Prostate gland (tissue), 2 donors: Measurements from ENCODE around the gene CCDC14. TPM values are rescaled to one million over a fixed set of nuclear protein-coding genes. Genes with fewer than 3 reads are reported as not detected.

Source experiments
- DNase-seq: peaks from one replicate; pipeline ENCODE4 v3.0.0-alpha.2; 2019; ENCODE audit warnings: low spot score
- H3K27ac ChIP-seq, 2 donors: fragments of 200-600 bp; sonication (generic); 2 replicates each; pipeline ENCODE4 v1.5.1; 2017 to 2019
- H3K27me3 ChIP-seq: fragments of 200-600 bp; sonication (generic); replicated peaks from 2 replicates; pipeline ENCODE4 v1.5.1; 2019; ENCODE audit not compliant: insufficient read depth
- H3K36me3 ChIP-seq, 2 donors: fragments of 200-600 bp; sonication (generic); 1 replicate in 1 of 2; 2 replicates in 1 of 2; pipeline versions ENCODE4 v1.5.1 to v1.8.1; 2017 to 2019
- H3K4me1 ChIP-seq: fragments of 200-600 bp; sonication (generic); replicated peaks from 2 replicates; pipeline ENCODE4 v1.5.1; 2019
- H3K4me3 ChIP-seq, 2 donors: fragments of 200-600 bp; sonication (generic); 2 replicates each; pipeline ENCODE4 v1.5.1; 2017 to 2019
- H3K9me3 ChIP-seq: fragments of 200-600 bp; sonication (generic); 2 replicates; pipeline ENCODE4 v1.5.1; 2017
- CTCF ChIP-seq, 4 experiments: fragments of 200-600 bp in 2 of 4; fragments of 450-650 bp in 2 of 4; sonication (generic) in 2 of 4; IDR thresholded peaks; 1 replicate in 3 of 4; 2 replicates in 1 of 4; pipeline ENCODE4 v1.5.1; 2016 to 2019; ENCODE audit warnings: antibody characterized with exemption in 4 of 4, mild to moderate bottlenecking in 2 of 4, moderate library complexity in 2 of 4
- POLR2A ChIP-seq: fragments of 450-650 bp; IDR thresholded peaks from one replicate; pipeline ENCODE4 v1.6.1; 2016; ENCODE audit warnings: antibody characterized with exemption, mild to moderate bottlenecking
- POLR2AphosphoS5 ChIP-seq: sonication (generic); formaldehyde crosslinking; IDR thresholded peaks from one replicate; pipeline ENCODE4 v1.6.1; 2017; ENCODE audit warnings: antibody characterized with exemption
- WGBS: methylation state at CpG from one replicate; pipeline ENCODE4 v1.1.5; 2018; 5-methylcytosine and 5-hydroxymethylcytosine counted together
- intact Hi-C: fragments of 100-400 bp; cut with DNase I; formaldehyde crosslinking; loops from one replicate; pipeline ENCODE4 v1.14.2; 2022
- total RNA-seq, 2 donors: library from RNA; depleted of rRNA; stranded (reverse); fragments of >200 nt; gene quantifications; one replicate each; pipeline ENCODE4 v1.1.0, GENCODE V29; 2016

CCDC14 gene
- total RNA-seq, 2 donors from 2014 or later, result 19.0 to 44.9 TPM

- Histone ChIP-seq H3K4me3 (no peak overlapping the region), H3K36me3 (no peaks in the 10 kb centered on the region), H3K27me3 (no peaks in the 10 kb centered on the region), H3K4me1 (no peaks in the 10 kb centered on the region), H3K9me3 (no peaks in the 10 kb centered on the region), H3K27ac (no peak overlapping the region)
- intact Hi-C loops, result no loop called here
- TF ChIP-seq CTCF (IDR thresholded peaks at IDR 0.05), result no peak
- TF ChIP-seq POLR2AphosphoS5, result no peak
- WGBS, result 77% methylated on average over 4 of the region's 4 CpGs
- no peak for DNase-seq
Observed at GRCh38 chr3:123877466-123877865, 83.6 kb downstream of the CCDC14 start.

- no peak overlapping the region for H3K4me3 ChIP-seq
- no peak overlapping the region for H3K27ac ChIP-seq
- no peaks in the 10 kb centered on the region for H3K36me3 ChIP-seq
- TF ChIP-seq POLR2A (no peak), POLR2AphosphoS5 (no peak), CTCF (IDR thresholded peaks at IDR 0.05) (no peak)
- H3K9me3 ChIP-seq, result no peaks in the 10 kb centered on the region
- intact Hi-C loops, result no loop called here
- H3K27me3 ChIP-seq, result no peaks in the 10 kb centered on the region
- DNase-seq, result no peak
- no peaks in the 10 kb centered on the region for H3K4me1 ChIP-seq
Observed at GRCh38 chr3:123876858-123877257, 84.2 kb downstream of the CCDC14 start.

- Histone ChIP-seq H3K4me3 (no peak overlapping the region), H3K27ac (no peak overlapping the region), H3K27me3 (peaks cover 2% of the 10 kb centered on the region), H3K9me3 (no peaks in the 10 kb centered on the region), H3K36me3 (no peaks in the 10 kb centered on the region), H3K4me1 (no peaks in the 10 kb centered on the region)
- TF ChIP-seq POLR2AphosphoS5, result no peak
- TF ChIP-seq POLR2A, result no peak
- TF ChIP-seq CTCF (IDR thresholded peaks at IDR 0.05), result no peak
- no peak for DNase-seq
- intact Hi-C loops, result no loop called here
- WGBS, result 62% methylated on average over 1 of the region's 1 CpG
Observed at GRCh38 chr3:123872621-123873020, 88.4 kb downstream of the CCDC14 start.

- intact Hi-C loops, result no loop called here
- 62% methylated on average over 1 of the region's 1 CpG for WGBS
- Histone ChIP-seq H3K9me3 (no peaks in the 10 kb centered on the region), H3K36me3 (no peaks in the 10 kb centered on the region), H3K4me1 (no peaks in the 10 kb centered on the region), H3K27me3 (peaks cover 2% of the 10 kb centered on the region), H3K4me3 (no peak overlapping the region), H3K27ac (no peak overlapping the region)
- DNase-seq, result no peak
- no peak for TF ChIP-seq POLR2A
Observed at GRCh38 chr3:123871946-123872345, 89.1 kb downstream of the CCDC14 start.

GRCh38 chr3:123870033-123870432, 91.0 kb downstream of the CCDC14 start:
- no peak overlapping the region for H3K27ac ChIP-seq
- 89% methylated on average over 1 of the region's 1 CpG for WGBS
- no peaks in the 10 kb centered on the region for H3K4me1 ChIP-seq
- H3K27me3 ChIP-seq, result peaks cover 2% of the 10 kb centered on the region
- intact Hi-C loops, result no loop called here
- H3K36me3 ChIP-seq, result no peaks in the 10 kb centered on the region
- TF ChIP-seq CTCF (IDR thresholded peaks at IDR 0.05), result no peak
- no peak for TF ChIP-seq POLR2A
- no peak for TF ChIP-seq POLR2AphosphoS5
- no peak overlapping the region for H3K4me3 ChIP-seq
- no peak for DNase-seq
- H3K9me3 ChIP-seq, result no peaks in the 10 kb centered on the region
